Inferior parietal cortex (tissue), 1 donor: Measurements from ENCODE around the gene RBBP8NL.

Source experiments
- DNase-seq: peaks from one replicate; pipeline ENCODE4 v3.0.0-alpha.2; 2016; ENCODE audit errors: extremely low spot score

RBBP8NL gene

GRCh38 chr20:62363920-62364851 is 63.2 kb downstream of the RBBP8NL start:
- no peak for DNase-seq

- DNase-seq = no peak
Measured at GRCh38 chr20:62362991-62363919, 64.1 kb downstream of the RBBP8NL start.

- DNase-seq = no peak
Measured at GRCh38 chr20:62362590-62362940, 64.8 kb downstream of the RBBP8NL start.

GRCh38 chr20:62361799-62362589 is 65.3 kb downstream of the RBBP8NL start:
- DNase-seq = no peak

GRCh38 chr20:62360854-62361798 is 66.2 kb downstream of the RBBP8NL start:
- no peak for DNase-seq
